GM19463 (cell line): ENCODE data around the gene CLDN7.
A peak's percentile ranks its signal among the peaks of the same experiment; 100 is the strongest.

Experiments
- ATAC-seq: cut with Tn5 transposase; IDR thresholded peaks from one replicate; pipeline ENCODE4 v1.9.1; 2021; ENCODE audit warnings: mild to moderate bottlenecking, moderate library complexity; ENCODE audit not compliant: unreplicated experiment

CLDN7 gene

GRCh38 chr17:7289256-7290032 lies 27.2 kb upstream of the CLDN7 start:
- ATAC-seq, result no peak

DNA sequence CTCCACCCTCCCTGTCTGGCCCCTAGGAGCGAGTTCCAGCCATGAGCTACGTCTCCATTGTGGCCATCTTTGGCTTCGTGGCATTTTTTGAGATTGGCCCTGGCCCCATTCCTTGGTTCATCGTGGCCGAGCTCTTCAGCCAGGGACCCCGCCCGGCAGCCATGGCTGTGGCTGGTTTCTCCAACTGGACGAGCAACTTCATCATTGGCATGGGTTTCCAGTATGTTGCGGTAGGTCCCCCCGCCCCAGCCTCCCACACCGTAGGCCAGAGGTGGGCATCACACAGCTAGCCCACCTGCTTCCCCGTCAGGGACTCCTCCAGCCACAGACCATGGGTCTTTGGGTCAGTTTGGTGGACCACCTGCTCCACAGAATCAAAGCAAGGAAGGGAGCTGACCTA lies 23.4 kb upstream of the CLDN7 start:
- no peak for ATAC-seq

- ATAC-seq, result no peak
These were observed 22.6 kb upstream of the CLDN7 start for GRCh38 chr17:7284911-7285310.

GRCh38 chr17:7283471-7284216 lies 21.4 kb upstream of the CLDN7 start:
- ATAC-seq, result no peak

DNA sequence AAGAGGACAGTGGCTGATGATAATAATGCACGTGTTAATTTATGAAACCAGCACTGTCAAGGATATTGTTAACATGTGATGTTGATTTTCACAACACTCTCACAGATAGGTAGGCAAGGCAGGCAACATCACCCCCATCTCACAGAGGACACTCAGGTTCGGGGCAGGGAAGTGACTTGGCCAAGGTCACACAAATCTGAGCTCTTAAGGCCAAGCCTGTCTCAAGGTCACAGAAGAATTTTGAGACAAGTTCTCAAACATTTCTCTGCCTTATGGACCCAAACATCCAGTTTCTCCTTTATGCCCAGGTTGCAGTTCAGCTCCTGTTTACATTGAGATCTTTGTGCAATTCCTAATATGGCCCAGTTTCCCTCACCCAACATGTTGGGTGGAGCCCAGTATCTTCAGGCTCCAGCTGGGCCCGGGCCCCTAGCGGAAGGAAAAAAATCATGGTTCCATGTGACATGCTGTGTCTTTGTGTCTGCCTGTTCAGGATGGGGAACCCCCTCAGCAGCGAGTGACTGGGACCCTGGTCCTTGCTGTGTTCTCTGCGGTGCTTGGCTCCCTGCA lies 20.6 kb upstream of the CLDN7 start:
- no peak for ATAC-seq

- no peak for ATAC-seq
These were observed 19.9 kb upstream of the CLDN7 start for GRCh38 chr17:7281953-7282751.

GRCh38 chr17:7281074-7281952 lies 19.0 kb upstream of the CLDN7 start, which contains the start of gene SLC2A4:
Gene SLC2A4, plus strand, starts transcription at chr17:7281718. Its CDS starts 217 bp downstream, at chr17:7281935.
- no peak for ATAC-seq

- peak; percentile 41 for ATAC-seq
These were observed 18.3 kb upstream of the CLDN7 start for GRCh38 chr17:7280519-7281073.

GRCh38 chr17:7279448-7279847 lies 17.2 kb upstream of the CLDN7 start:
- no peak for ATAC-seq

DNA sequence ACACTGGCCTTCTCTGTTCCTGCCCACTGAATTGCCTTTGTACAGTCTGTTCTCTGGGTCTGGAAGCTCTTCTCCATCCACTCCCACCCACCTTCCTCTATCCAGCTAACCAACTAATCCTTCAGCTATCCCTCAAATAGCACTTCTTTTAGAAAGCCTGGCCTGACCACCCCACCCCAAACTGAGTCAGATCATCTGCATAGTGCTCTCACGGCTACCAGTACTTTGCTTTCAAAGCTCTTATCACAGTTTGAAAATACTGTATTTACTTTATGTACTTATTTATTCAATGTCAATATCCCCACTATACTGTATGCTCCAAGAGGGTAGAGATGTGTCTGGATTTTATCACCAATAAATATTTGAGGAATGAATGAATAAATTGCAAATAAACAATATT lies 4.5 kb upstream of the CLDN7 start:
- no peak for ATAC-seq

- ATAC-seq, result no peak
These were observed 1.5 kb upstream of the CLDN7 start for GRCh38 chr17:7263801-7264078.

DNA sequence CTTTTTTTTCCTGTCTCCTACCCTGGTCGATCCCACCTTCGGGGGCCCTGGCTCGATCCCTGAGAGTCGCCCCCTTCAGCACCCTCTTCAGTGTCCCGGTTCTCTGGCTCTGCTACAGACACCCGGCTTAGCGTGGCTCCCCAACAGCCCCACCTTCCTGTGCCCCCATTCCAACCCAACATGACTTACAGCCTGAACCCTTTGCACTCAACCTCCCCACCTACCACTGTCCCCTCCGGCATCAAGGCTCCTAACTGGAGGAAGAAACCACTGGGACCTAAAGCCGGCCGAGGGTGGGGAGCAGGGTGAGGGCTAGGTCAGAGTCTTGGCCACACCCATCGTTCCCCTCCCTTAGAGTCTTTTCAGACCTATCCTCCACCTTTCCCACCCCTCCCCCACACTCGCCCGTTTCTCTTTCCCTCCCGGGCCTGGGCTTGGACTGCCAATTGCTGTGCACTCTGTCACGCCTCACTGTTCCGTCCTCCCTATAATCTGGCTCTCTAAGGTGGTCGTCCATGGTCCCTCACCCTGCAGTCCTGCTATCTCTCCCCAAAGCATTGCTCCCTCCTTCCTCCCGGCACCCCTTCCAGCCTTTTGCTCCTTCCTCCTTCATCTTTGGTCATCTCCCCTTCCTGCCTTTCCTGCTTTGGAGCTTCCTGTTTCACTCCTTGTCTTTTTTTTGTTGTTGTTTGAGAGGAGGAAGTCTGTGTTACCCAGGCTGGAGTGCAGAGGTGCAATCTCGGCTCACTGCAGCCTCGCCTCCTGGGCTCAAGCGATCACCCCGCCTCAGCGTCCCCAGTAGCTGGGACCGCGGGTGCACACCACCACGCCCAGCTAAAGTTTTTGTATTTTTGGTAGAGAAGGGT lies 890 bp upstream of the CLDN7 start:
- ATAC-seq, result no peak

DNA sequence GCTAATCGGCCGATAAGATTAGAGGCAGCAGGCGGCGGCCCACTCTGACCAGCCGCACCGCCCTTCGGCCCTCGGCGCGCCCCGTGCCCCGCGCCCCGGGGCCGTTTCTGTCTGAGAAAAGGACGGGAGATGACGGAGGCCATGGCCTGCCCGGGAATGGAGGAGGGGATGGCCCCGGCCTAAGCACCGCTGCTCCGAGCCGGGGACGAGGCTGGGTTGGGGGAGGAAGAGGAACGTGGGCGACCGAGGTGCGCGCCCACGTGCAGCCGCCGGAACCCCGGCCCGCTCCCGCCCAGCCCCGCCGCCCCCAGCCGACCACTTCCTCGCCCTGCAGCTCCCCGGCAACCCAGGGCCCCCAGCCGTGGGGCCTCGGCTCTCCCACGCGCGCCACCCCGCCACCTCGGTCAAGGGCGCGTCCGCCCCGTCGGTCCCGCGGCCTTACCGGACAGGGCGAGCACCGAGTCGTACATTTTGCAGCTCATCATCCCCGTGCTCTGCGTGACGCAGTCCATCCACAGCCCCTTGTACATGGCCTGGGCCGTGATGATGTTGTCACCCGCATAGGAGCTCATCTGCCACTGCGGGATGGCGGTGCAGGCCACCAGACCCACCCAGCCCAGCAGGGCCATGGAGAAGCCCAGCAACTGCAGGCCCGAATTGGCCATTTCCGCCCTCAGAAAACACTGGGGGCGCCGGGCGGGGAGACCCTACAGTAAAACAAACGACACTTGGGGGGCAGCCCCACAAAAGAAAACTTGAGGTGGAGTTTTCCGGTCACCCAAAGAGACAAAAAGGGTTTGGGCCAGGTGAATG lies 693 bp downstream of the CLDN7 start:
- ATAC-seq, result no peak

DNA sequence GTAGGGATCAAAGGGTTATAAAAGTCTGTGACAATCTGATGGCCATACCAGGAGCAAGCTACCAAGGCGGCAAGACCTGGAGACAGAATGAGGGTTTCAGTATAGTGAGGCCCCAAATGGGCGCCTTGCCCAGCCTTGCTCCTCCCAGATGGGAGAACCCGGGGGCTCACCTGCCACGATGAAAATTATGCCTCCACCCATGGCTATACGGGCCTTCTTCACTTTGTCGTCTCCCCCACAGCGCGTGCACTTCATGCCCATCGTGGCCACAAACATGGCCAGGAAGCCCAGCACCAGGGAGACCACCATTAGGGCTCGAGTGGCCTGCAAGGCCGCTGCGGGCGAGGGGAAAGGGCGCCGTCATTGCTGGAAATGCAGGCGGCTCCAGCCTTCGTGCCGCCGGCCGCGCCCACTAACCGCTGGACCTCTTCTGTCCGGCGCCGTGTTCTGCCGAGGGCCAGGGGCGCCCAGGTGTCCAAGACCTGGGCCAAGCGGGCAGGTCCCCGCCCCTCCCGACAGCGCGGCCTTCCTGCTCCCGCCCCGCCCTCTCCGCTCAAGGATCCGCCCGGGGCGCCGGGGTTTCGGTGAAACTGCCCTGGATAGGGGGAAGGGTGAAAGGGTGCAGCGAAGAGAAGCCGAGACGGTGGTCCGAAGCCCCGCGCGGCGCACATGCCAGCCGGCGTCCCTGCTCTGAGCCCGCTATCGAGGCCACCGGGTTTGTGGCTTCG lies 1.5 kb downstream of the CLDN7 start:
- ATAC-seq, result no peak

DNA sequence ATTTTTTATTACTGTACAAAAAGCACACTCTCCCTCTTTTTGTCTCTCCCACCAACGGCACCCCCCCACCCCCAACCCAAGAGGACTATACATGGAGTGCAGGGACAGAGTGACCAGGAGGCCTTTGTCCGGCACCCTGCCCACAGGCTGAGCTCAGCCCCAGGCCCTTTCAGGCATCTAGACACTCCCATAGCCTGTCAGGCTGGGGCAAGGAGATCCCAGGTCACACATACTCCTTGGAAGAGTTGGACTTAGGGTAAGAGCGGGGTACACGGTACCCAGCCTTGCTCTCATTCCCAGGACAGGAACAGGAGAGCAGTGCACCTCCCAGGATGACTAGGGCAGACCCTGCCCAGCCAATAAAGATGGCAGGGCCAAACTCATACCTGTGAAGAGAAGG lies 2.1 kb downstream of the CLDN7 start:
- ATAC-seq, result no peak

DNA sequence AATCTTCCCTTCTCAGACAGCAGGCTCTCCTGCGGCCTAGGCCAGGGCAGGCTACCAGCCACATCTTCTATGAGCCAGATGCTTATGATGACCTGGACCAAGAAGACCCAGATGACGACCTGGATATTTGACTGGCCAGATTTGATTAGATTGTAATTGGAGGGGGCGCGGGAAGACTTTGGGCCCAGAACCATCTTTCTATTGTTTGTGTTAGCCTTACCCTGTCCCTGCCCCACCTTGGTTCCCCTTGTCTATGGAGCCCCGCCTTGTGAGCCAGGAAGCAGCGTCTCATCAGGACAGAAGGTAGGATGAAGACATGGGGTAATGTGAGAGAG lies 2.8 kb downstream of the CLDN7 start:
- no peak for ATAC-seq

DNA sequence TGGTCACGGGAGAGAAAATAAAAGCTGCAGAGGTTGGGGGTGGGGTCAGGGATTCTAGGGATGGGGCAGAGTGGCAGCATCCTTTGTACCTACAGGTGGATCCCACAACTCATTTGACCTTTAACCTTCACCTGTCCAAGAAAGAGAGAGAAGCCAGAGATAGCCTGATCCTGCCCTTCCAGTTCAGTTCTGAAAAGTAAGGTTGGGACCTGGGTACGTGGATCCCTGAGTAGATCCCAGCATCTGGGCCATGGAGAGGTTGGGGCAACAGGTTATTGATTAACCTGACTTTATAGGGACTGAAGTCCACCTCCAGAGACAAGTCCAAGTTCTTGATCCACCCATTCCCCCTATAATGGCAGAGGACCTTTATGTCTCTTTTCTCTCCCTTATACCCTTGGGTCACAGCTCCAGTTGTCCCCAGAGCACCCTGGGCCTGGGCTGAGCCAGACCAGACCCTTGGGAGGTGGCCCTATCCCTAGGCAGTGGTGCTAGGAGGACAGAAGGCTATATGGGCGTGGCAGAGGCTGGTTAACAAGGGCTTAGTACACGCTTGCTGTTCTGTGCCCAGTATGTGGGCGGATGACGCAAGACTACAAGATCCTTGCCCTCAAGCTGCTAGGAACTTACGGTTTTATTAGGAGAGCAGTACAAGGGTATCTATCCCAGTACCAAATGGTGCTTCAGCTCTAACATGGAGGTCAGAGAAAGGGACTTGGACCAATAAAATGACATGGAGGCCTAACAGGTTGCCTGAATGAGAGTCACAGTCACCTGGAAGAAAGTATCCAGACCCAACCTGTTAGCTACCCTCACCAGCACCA lies 3.3 kb downstream of the CLDN7 start:
- ATAC-seq, result no peak
